Testis (tissue), 2 donors: ENCODE data around the gene PRKAG3.

Experiments used
- CTCF ChIP-seq, 3 experiments: fragments of 450-650 bp in 2 of 3; fragments of 200-600 bp in 1 of 3; sonication (generic) in 1 of 3; IDR thresholded peaks; one replicate each; pipeline ENCODE4 v1.5.1; 2016 to 2019; ENCODE audit warnings: antibody characterized with exemption in 3 of 3, mild to moderate bottlenecking in 2 of 3, moderate library complexity in 1 of 3
- POLR2A ChIP-seq: fragments of 450-650 bp; IDR thresholded peaks from one replicate; pipeline ENCODE4 v1.6.1; 2017; ENCODE audit warnings: antibody characterized with exemption, mild to moderate bottlenecking, moderate library complexity

GRCh38 chr2:218780046-218780445 is 51.6 kb downstream of the PRKAG3 start:
- TF ChIP-seq CTCF (IDR thresholded peaks at IDR 0.05) = no peak
- no peak for TF ChIP-seq POLR2A
